ENCODE results near the gene DOCK1. TPM values are rescaled to one million over a fixed set of nuclear protein-coding genes. Genes with fewer than 3 reads are reported as not detected.

DOCK1 gene
- total RNA-seq, 2 donors from 2014 or later: 46.4 to 49.0 TPM

DNA sequence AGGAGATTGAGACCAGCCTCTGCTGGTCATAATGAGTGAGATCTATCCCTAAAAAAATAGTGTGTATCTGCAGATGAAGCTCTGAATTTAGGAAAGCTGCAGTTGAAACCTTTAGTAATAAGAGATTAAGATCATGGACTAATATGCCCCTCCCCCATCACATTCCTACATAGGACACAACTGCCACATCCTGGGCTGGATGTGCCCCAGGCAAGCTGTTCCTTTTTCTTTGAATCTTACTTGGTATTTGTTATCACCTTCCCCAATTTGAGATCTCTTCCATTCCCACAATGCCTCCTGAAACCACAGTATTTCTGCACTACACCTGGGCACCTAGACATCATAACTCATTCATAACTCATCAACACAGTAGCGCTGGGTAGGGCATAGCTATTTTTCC lies 74.1 kb downstream of the DOCK1 start:
- H3K36me3 ChIP-seq: peaks cover 3% of the 10 kb centered on the region

GRCh38 chr10:126993208-126993607 lies 88.0 kb downstream of the DOCK1 start:
- intact Hi-C loops (cut with DNase I): no loop called here
- Histone ChIP-seq H3K4me3 (no peak overlapping the region), H3K9me3 (no peaks in the 10 kb centered on the region), H3K4me1 (no peaks in the 10 kb centered on the region), H3K27me3 (no peaks in the 10 kb centered on the region), H3K9ac (ENCODE audit: low read depth in 2 of 2, low read length in 2 of 2) (no peak overlapping the region), H3K27ac (no peak overlapping the region), H3K36me3 (no peaks in the 10 kb centered on the region)
- TF ChIP-seq, protein P1, sequence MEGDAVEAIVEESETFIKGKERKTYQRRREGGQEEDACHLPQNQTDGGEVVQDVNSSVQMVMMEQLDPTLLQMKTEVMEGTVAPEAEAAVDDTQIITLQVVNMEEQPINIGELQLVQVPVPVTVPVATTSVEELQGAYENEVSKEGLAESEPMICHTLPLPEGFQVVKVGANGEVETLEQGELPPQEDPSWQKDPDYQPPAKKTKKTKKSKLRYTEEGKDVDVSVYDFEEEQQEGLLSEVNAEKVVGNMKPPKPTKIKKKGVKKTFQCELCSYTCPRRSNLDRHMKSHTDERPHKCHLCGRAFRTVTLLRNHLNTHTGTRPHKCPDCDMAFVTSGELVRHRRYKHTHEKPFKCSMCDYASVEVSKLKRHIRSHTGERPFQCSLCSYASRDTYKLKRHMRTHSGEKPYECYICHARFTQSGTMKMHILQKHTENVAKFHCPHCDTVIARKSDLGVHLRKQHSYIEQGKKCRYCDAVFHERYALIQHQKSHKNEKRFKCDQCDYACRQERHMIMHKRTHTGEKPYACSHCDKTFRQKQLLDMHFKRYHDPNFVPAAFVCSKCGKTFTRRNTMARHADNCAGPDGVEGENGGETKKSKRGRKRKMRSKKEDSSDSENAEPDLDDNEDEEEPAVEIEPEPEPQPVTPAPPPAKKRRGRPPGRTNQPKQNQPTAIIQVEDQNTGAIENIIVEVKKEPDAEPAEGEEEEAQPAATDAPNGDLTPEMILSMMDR (IDR thresholded peaks at IDR 0.05): no peak
- DNase-seq: no peak

More for the DNA sequence above, 74.1 kb downstream of the DOCK1 start:
- H3K9ac ChIP-seq (ENCODE audit: low read depth in 2 of 2, low read length in 2 of 2): no peak overlapping the region
- no peaks in the 10 kb centered on the region for H3K4me1 ChIP-seq
- intact Hi-C loops (cut with DNase I): no loop called here
- H3K9me3 ChIP-seq: no peaks in the 10 kb centered on the region
- no peak overlapping the region for H3K27ac ChIP-seq
- no peak for DNase-seq
- no peaks in the 10 kb centered on the region for H3K27me3 ChIP-seq
- no peak overlapping the region for H3K4me3 ChIP-seq
- TF ChIP-seq, protein P1 (IDR thresholded peaks at IDR 0.05): no peak

GRCh38 chr10:126997801-126998590 lies 92.8 kb downstream of the DOCK1 start:
- no peak overlapping the region for H3K4me3 ChIP-seq
- H3K9me3 ChIP-seq: no peaks in the 10 kb centered on the region
- TF ChIP-seq, protein P1 (IDR thresholded peaks at IDR 0.05): no peak
- no peaks in the 10 kb centered on the region for H3K36me3 ChIP-seq
- intact Hi-C loops (cut with DNase I): no loop called here
- no peaks in the 10 kb centered on the region for H3K27me3 ChIP-seq
- no peaks in the 10 kb centered on the region for H3K4me1 ChIP-seq
- no peak overlapping the region for H3K9ac ChIP-seq (ENCODE audit: low read depth in 2 of 2, low read length in 2 of 2)
- no peak for DNase-seq
- H3K27ac ChIP-seq: no peak overlapping the region

DNA sequence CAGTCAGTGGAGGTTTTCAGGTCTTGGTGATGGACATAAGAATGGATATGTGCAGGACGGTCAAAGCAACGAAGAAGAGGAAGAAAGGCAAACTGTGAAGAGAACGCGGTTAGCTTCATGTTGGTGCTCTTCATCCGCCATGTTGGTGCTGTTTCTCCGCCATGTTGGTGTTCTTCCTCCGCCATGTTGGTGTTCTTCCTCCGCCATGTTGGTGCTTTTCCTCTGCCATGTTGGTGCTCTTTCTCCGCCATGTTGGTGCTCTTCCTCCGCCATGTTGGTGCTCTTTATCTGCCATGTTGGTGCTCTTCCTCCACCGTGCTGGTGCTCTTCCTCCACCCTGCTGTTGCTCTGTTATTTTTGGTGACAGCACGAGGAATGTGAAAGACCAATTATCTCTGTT lies 95.4 kb downstream of the DOCK1 start:
- H3K9me3 ChIP-seq: no peaks in the 10 kb centered on the region
- no peak overlapping the region for H3K9ac ChIP-seq (ENCODE audit: low read depth in 2 of 2, low read length in 2 of 2)
- intact Hi-C loops (cut with DNase I): no loop called here
- H3K27ac ChIP-seq: no peak overlapping the region
- no peaks in the 10 kb centered on the region for H3K36me3 ChIP-seq
- H3K4me1 ChIP-seq: no peaks in the 10 kb centered on the region
- TF ChIP-seq, protein P1 (IDR thresholded peaks at IDR 0.05): no peak
- H3K27me3 ChIP-seq: no peaks in the 10 kb centered on the region
- no peak overlapping the region for H3K4me3 ChIP-seq
- DNase-seq: no peak

- Histone ChIP-seq H3K27ac (no peak overlapping the region), H3K4me1 (no peaks in the 10 kb centered on the region), H3K4me3 (no peak overlapping the region), H3K9me3 (no peaks in the 10 kb centered on the region), H3K36me3 (no peaks in the 10 kb centered on the region), H3K27me3 (no peaks in the 10 kb centered on the region), H3K9ac (ENCODE audit: low read depth in 2 of 2, low read length in 2 of 2) (no peak overlapping the region)
- TF ChIP-seq, protein P1 (IDR thresholded peaks at IDR 0.05): no peak
- intact Hi-C loops (cut with DNase I): no loop called here
- no peak for DNase-seq
These were observed 97.9 kb downstream of the DOCK1 start for GRCh38 chr10:127003032-127003685.

All from colonic mucosa (tissue), 4 donors.